Fibroblast of skin of left quadriceps (primary cell): ENCODE measurements around the gene CCNF.
A peak's percentile ranks its signal among the peaks of the same experiment; 100 is the strongest.

Experiments
- DNase-seq, 2 experiments: peaks; one replicate each; pipeline ENCODE4 v3.0.0-alpha.2; 2013; ENCODE audit warnings: low read depth in 2 of 2

Gene CCNF

DNA sequence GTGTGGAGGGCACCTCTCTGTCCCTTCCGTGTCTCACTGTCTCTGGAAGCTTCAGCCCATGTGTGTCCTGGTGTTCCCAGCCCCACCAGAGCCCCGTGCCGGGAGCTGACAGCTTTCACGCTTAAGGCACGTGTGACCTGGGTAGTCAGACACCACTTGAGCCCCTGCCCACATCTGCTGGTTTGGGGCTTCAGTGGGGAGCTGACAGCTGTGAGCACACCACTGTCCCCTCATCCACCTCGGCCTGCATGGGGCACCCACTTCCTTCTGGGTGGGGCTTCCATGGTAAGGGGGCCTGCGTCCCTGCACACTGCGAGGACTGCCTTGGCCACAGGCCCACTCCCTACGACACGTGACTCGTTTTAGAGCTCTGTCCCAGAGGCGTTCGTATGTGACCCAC lies 28.0 kb downstream of the CCNF start:
- DNase-seq = no peak

DNA sequence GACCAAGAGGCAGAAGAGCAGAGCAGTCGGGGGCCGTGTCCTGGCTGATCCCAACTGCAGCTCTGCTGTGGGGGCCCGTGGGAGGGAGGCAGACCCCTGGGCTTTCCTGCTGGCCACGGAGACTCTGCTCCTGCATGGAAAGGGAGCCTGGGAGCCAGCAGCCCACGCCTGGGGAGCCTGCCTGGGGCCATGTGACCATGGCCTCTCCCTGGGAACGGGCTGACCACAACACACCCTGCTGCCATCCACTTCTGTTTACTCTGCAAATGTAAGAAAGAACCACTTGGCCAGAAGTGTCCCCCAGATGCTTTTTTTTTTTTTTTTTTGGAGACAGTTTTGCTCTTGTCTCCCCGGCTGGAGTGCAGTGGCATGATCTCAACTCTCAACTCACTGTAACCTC lies 28.7 kb downstream of the CCNF start:
- no peak for DNase-seq

DNA sequence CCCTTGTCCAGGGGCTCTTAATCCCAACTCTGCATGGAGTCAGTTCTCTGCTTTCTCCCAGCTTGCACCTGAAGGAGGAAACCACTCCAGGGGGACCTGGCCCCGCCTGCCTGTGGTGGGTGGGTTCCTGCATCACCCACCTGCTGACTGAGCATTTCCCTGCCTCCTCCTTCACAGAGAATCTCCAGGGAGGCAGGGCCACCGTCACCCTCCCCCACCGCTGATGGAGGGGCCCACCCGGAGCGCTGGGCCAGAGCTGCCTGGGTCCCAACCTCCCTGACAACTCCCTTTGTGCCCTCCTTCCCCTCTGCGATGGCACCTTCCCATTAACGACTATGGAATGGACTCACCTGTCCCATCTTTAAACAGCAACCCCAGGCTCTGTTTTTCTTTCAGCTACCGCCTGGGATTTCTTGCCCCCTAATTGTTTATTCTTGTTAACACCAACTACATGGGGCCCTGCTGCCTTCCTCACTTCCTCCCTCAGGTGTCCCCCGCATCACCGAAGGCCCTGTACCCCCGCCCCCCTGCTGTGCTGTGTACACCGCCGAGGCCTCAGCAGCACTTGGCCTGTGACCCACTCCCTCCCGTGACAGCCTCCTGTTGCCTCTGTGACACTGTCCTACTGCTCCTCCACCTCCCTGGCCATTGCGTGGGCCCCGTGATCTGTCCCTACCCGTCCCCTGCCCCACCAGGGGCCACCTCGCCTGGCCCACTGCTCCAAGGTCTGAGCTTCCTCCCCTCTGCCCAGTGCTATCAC lies 29.8 kb downstream of the CCNF start:
- DNase-seq = no peak

DNA sequence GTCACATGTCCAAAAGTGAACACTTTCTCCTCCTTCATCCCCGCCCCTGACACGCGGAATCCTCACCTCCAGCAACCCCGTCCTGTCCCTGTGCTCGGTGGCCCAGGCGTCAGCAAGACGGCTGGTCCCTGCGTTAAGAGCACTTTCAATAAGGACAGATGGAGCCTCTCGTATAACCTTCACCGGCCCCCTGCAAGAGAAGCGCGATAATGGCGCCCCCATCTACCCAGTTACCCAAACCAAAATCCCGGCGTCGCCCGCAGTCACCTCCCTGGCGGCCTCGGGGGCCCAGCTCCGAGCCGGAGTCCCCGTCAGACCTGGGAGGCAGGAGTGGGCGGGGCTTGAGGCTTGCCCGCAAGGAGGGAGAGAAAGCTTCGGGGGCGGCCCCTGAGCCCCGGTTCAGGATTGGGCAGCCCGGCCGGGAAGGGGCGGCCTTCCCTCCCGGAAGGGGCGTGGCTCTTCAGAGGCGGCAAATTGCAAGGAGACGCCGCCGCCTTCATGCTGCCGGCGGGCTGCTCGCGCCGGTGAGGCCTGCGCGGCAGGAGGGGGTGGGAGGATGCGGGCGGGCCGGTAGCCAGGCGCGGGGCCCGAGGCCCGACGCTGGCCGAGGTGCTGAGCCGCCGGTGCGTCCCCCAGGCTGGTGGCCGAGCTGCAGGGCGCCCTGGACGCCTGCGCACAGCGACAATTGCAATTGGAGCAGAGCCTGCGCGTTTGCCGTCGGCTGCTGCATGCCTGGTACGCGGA lies 30.6 kb downstream of the CCNF start, which contains the start of gene TEDC2:
Gene TEDC2, plus strand, starts transcription at position 463 of the 744 bp plus-strand sequence. Its CDS starts 36 bp downstream, at position 499.
- DNase-seq = peak; percentile 79 to 80

DNA sequence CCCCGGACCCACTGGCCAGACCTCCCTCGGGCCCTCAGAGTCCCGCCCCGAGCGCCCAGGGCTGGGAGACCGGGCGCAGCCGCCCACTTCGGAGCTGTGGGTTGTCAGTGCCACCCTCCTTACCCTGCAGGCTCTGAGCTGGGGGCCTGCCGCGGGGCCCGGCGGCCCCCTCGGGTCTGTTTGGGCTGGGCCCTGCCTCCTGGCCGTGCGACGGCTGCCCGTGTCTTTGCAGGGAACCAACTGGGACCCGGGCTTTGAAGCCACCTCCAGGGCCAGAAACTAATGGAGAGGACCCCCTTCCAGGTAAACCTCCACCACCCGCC lies 31.1 kb downstream of the CCNF start:
- no peak for DNase-seq

DNA sequence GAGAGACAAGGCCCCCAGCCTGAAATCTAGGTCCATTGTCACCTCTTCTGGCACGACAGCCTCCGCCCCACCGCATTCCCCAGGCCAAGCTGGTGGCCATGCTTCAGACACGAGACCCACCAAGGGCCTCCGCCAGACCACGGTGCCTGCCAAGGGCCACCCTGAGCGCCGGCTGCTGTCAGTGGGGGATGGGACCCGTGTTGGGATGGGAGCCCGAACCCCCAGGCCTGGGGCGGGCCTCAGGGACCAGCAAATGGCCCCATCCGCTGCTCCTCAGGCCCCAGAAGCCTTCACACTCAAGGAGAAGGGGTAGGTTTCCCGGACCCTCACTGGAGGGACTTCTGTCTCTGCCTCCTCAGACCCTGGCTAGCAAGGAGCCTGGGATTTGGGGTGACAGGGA lies 31.7 kb downstream of the CCNF start:
- DNase-seq = no peak

DNA sequence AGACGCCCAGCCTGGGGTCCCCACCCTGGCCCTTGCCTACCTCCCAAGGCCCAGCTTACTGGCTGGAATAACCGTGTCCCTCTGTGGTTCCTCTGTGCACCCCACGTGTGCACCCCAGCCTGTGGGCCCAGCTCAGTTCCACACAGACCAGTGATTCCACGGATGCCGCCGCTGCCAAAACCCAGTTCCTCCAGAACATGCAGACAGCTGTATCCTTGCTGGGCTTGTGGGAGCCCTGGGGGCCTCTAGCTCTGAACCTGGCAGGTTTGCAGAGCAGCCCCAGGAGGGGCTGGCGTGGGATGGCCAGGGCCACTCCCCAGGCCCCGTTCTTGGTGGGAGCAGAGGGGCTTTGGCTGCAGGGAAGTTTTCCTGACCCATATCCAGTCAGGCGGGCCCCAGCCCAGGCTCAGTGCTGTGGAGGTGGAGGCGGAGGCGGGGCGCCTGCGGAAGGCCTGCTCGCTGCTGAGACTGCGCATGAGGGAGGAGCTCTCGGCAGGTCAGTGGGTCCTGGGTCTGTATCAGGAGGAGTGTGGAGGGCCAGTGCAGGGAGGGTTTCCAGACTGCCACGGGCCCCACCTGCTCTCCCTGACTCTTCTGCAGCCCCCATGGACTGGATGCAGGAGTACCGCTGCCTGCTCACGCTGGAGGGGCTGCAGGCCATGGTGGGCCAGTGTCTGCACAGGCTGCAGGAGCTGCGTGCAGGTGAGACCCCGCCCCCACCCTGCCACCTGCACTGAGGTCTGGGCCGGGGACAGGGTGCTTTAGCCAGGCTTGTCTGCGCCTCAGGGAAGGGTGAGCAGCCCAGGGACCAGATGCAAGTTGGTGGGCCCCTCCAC lies 33.0 kb downstream of the CCNF start:
- no peak for DNase-seq

DNA sequence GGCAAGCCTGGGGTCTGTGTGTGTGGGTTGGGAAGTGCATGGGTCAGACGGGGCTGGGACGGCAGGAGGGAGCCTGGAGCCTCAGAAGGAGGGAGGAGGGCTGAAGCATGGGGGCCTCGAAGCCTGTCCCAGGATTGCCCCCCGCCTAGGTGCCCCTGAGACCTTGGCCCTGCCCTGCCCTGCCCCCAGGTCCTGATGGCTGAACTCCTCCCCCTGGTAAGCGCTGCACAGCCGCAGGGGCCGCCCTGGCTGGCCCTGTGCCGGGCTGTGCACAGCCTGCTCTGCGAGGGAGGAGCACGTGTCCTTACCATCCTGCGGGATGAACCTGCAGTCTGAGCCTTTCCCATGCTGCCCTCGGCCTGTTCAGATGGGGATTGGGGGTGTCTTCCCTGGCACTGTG lies 35.1 kb downstream of the CCNF start:
- DNase-seq = no peak

DNA sequence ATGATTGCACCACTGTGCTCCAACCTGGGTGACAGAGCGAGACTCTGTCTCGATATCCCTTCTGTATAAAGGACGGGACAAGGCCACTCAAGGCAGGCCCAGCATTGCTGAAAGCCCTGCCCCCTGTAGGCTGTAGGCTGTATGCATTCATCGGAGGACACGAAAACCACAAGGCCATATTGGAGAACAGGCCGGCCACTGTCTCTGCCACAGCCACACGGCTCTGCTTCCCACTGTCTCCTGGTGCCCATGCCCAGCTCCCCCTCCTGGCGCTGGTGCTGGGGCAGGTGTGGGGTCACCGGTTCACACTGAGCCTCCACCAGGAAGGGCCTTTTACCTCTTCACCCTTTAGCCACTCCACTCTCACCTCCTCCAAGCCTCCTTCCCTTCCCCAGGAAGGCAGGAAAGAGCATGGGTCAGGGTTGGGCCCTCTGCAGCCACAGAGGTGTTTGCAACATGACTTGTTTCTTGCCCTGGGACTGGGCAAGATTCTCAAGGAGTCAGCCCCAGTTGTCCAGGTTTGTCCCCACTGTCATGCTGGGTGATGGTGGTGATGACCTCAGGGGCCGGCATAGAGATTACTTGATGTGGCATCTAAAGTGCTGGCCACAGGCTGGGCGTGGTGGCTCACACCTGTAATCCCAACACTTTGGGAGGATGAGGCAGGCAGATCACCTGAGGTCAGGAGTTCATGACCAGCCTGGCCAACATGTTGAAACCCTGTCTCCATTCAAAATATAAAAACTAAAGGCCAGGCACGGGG lies 36.6 kb downstream of the CCNF start:
- no peak for DNase-seq

DNA sequence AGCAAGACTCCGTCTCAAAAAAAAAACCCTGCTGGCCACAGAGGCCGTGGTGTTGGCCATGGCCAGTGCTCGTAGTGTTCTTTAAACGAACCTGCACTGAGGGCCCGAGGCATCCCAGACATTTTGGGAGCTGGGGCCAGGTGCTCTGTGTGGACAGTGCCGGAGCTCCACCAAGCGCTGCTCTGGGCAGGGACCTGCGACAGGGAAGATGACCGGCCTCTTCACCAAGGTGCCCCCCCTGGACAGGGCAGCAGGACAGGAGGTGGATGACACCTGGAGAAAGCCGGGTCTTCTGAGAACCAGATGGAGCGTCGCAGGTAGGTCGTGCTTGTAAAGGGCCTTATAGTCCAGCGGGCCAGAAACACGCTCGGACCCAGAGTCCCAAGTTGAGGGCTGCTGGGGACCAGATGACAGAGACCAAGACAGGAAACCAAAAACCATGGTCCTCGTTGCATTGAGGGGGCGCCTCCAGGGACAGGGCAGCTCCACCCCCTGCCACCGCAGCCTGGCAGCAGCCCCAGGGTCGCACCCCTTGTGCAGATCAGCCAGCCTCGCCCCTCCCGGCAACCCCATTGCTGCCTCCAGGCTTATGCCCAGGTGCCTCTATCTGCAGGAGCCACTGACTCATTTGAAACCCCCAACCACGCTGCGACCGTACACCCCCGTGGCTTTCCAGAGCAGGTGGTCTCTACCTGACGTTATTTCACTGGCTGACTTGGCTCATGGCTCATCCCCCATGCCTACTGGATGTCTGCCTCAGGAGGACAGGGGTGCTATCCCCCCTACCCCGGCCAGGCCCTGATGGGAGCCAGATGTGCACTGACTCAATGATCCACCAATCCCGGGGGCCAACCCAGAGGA lies 37.6 kb downstream of the CCNF start:
- no peak for DNase-seq

DNA sequence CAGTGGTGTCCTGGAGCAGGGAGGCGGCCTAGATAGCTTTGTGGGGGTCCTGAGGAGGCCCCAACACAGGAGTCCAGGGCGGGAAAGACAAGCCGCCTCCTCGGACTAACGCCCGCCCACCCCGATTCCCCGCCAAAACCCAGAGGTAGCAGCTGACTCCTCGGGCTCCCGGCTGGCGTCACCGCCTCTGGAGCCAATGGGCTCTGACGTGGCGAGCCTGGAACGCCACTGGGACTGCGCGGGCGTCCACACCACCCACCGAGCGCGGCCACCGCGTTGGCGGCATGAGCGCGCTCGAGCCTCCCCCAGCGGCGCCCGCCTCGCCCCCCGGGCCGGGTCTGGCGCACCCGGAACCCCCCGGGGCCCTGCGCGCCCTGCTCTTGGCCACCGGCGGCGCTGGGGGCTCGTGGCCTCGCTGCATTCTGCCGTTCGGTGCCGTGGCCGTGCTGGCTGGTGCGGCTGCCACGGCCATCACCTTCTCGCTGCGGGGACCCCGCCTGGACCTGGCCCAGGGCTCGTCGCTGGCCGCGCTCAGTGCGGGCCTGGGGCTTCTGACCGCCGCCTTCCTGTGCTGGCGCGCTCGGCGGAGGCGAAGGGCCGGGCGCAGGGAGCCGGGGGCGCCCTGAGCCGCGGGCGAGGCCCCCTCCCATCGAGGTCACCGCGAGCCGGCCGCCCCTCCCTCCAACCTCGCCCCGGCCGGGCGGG lies 38.4 kb downstream of the CCNF start:
- peak; percentile 41 for DNase-seq

DNA sequence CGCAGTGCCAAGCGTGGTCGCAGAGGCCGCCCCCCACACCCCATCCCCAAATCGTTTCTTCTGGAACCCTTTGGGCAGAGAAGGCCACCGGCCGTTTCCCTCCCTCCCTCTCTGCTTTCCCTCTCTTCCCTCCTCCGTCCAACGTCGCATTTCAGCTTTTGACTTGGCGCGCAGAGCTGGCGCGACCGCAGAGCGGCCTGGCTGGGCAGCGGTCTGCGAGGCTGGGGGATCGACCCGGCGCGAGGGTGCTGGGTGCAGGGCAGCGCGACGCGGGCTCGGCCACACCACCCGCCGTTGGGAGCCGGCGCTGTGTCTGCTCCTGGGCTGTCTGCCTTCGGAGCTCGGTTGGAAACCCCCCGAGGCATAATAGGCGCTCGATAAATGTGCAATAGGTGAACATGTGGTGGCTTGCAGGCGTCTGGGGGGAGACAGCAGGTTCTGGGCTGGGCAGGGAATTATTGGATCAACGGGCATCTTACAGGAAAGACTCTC lies 39.0 kb downstream of the CCNF start:
- no peak for DNase-seq

DNA sequence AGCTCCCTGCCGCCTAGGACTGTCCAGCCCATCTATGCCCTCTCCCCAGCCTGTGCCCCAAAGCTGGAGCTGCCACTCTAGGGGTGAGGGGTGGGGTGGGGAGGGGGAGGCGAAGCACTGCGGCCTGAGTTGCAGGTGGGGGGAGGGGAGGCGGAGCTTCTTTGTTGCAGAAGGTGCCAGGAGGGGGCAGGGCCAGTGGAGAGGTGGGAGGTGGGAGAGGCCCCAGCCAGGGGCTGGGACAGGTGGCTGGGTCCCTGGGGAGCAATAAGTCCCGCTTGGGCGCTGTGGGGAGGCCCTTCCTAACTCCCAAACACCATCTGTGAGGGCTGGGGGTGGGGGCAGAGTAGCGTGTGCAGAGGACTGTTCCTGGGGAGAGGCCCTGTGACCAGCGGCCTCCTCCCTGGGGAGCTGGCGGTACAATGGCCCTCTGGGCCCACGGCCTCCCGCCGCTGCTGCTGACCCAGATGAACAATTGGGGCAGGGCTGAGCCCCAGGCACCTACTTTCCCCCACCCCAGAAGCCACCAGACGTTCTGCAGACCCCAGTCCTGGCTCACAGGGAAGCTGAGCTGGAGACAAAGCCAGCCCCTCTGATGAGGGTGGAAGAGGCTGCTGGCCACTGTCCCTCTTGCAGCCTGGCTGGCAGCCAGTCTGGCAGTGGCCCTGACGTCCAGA lies 39.6 kb downstream of the CCNF start:
- no peak for DNase-seq

DNA sequence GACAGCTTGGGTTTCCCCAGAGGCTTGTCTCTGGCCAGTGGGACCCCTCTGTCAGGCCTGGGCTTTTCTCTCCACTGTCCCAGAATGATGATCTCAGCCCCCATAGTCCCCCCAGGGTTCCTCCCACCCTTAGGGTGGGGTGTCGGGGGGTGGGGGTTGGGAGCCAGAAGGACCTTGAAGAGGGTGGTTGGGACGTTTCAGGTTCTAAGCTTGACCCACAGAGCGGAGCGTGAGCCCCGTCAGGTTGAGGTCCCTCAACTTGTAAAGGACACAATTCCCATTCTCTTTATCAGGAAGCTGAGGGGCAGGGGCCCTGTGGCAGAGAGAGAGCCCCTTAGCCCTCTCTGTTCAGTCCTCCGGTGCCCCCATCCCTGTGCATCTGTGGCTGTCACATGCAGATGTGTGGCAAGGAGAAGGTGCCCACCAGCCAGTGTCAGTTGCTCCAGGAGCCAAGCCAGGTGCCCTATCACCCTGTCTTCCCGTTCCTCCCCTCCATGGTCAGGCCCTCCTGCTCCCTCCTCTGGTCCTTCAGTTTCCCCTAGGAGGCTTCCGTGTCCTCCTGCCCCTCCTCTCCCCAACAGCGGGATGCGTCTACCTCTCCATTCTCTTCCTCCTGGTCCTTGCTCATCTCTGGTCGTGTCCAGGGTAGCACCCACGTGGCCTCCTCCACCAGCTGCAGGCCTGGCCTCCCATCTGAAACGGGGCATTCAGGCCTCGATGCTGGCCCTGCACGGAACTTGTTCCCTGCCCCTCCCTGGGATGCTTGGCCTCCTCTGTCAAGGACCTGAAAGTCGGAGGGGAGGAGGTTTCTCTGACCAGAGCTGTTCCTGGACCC lies 40.4 kb downstream of the CCNF start:
- DNase-seq = no peak

DNA sequence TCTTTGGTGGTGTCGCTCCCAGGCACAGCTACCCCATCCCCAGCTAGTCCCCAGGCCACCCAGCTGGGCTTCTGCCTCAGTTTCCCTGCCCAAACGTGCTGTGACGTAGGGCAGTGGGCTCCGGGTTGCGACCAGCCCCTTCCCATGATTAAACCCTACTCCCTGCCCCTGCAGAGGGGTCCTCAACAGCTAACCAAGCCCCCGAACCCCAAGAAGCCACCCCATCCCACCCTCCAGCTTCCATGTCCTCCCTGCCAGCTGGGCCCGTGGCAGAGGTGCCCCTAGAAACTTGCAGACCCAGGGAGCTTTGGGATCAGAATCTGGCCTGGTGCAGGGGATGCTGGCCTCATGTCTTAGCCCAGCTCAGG lies 41.0 kb downstream of the CCNF start:
- DNase-seq = no peak

DNA sequence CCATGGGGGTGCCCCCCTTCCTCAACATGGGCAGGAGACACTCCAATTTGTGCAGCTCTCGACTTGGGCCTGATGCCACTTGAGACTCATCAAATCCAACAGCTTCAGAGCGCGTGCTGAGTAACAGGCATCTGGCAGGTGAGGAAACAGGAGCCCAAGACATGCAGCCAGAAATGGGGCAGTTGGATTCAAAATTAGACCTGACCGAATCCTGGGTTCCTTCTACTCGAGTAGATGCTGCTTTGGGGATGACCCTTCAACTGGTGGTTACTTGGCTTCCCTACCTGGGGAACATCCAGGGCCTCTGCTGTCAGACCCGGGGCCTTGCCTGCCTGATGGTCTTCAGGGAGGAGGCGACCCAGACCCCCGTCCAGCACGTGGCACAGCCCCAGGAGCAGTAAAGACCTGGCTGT lies 41.4 kb downstream of the CCNF start:
- no peak for DNase-seq

DNA sequence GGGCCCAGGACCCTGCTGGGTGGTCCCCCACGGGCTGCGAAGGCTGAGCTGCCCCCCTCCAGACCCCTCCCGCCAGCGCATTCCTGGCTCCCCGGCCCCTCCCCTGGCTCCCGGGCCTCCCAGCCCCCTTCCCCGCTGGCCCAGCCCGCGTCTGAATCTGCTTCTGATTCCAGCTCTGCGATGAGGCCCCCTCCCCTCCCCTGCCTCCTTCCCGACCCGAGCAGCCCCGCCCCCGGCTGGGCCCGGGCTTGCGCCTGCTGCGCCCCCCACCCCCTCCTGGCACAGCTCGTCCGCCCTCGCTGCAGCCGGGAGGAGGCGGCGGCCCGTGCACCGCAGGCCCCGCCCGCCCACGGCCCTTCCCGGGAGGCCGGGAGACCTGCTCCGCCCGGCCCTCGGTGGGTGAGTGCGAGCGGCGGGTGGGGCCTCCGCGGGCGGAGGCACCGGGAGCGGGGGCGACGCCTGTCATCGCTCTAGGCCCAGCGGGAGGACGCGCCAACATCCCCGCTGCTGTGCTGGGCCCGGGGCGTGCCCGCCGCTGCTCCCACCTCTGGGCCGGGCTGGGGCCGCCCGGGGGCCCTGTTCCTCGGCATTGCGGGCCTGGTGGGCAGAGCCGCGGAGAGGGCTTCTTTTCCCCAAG lies 41.9 kb downstream of the CCNF start, which contains the start of gene NTN3:
Gene NTN3, plus strand, starts transcription at position 282 of the 637 bp plus-strand sequence. CDS start 405 bp downstream, outside the sequence.
- DNase-seq = no peak
